K562 (cell line): ENCODE results near the gene GADD45GIP1. TPM values are rescaled to one million over a fixed set of nuclear protein-coding genes. Genes with fewer than 3 reads are reported as not detected.

Source experiments
- ATF3 ChIP-seq, 2 experiments: fragments of 450-650 bp in 1 of 2; sonication (generic) in 1 of 2; formaldehyde crosslinking in 1 of 2; IDR thresholded peaks in 1 of 2; conservative IDR thresholded peaks in 1 of 2; 2 replicates each; pipeline versions ENCODE4 v1.6.1 to v1.8.1; 2016 to 2023; ENCODE audit warnings: mild to moderate bottlenecking in 2 of 2, moderate library complexity in 2 of 2, inconsistent platforms in 1 of 2, missing genetic modification reagents in 1 of 2
- CREM ChIP-seq: IDR thresholded peaks from 2 replicates; pipeline ENCODE4 v1.6.1; 2014; ENCODE audit warnings: antibody characterized with exemption, low read depth
- SRSF9 ChIP-seq: fragments of 200-400 bp; formaldehyde crosslinking; IDR thresholded peaks from 2 replicates; pipeline ENCODE4 v1.6.1; 2017; ENCODE audit warnings: low read depth, low read length, borderline replicate concordance
- ZNF24 ChIP-seq: fragments of 450-650 bp; IDR thresholded peaks from 2 replicates; pipeline ENCODE4 v1.6.1; 2016
- ZNF318 ChIP-seq, 2 experiments: fragments of 450-650 bp; IDR thresholded peaks; 2 replicates each; pipeline ENCODE4 v1.6.1; 2016; ENCODE audit warnings: mild to moderate bottlenecking in 2 of 2, borderline replicate concordance in 1 of 2, low read depth in 1 of 2, moderate library complexity in 1 of 2
- polyA plus RNA-seq, 8 experiments: library from polyadenylated mRNA; depleted of rRNA in 4 of 8; stranded (reverse) in 5 of 8; unstranded in 3 of 8; fragments of >200 nt; fragmentation: Nextera tagmentation in 2 of 8; fragmentation: Illumina TruSeq in 1 of 8; extraction: Ambion mirVana in 2 of 8; extraction: Trizol in 1 of 8; gene quantifications; 2 replicates each; pipeline versions ENCODE4 v1.2.1 to v1.2.3, GENCODE V29; 2011 to 2014; ENCODE audit warnings: inconsistent platforms in 1 of 8, missing spikeins in 1 of 8
- total RNA-seq, 7 experiments: library from RNA; depleted of rRNA in 6 of 7; stranded (reverse); fragments of >200 nt in 6 of 7; fragmentation: Illumina TruSeq in 2 of 7; extraction: Trizol in 2 of 7; gene quantifications; 2 replicates each; pipeline versions ENCODE4 v1.2.1 to v1.2.3, GENCODE V29; 2011 to 2021; ENCODE audit warnings: low replicate concordance in 1 of 7

The GADD45GIP1 gene
- total and polyA plus RNA-seq, 9 of the 15 experiments (the other 6 are each of a cell fraction or from before 2014, with no cell fraction given): 5.1 to 161 (median 29.2) TPM

GRCh38 chr19:12935071-12935470 is 22.0 kb downstream of the GADD45GIP1 start (continued):
- no peak for TF ChIP-seq ZNF318 (IDR thresholded peaks at IDR 0.05; ENCODE audit: borderline replicate concordance in 1 of 2, low read depth in 1 of 2)
- TF ChIP-seq ATF3 (IDR thresholded peaks at IDR 0.05): peak; percentile 30; the same call in 1 of the 2 replicates
- TF ChIP-seq ATF3 (CRISPR knock-in tag; conservative IDR thresholded peaks at IDR 0.05): no peak
- peak; percentile 7; the same call in 1 of the 2 replicates for TF ChIP-seq CREM
- TF ChIP-seq ZNF24: no peak
- TF ChIP-seq SRSF9: no peak
- TF ChIP-seq, all 486 proteins: peak for 5
